ENCODE data around the gene CYP46A1.

GRCh38 chr14:99649643-99650042, 34.5 kb upstream of the CYP46A1 start:
- TF ChIP-seq CTCF (IDR thresholded peaks at IDR 0.05 in 4 of 5, conservative IDR thresholded peaks at IDR 0.05 in 1 of 5), result no peak
- TF ChIP-seq POLR2A (IDR thresholded peaks at IDR 0.05), result no peak
